HepG2 (cell line): ENCODE data around the gene UBASH3A. TPM values are rescaled to one million over a fixed set of nuclear protein-coding genes. Genes with fewer than 3 reads are reported as not detected.
A peak's percentile ranks its signal among the peaks of the same experiment; 100 is the strongest.
"Not testable (repeated sequence)": the region's sequence is repeated elsewhere in the genome, so short reads cannot be mapped to it uniquely, and the experiment has no call there.

Experiments used
- ATAC-seq: fragments of 200-7000 bp; cut with Tn5 transposase; 3 replicates; pipeline ENCODE4 v1.9.1; 2020; ENCODE audit warnings: mild to moderate bottlenecking, moderate library complexity
- BruUV-seq: library from RNA; stranded (reverse); fragments of 400-500 nt; replicated peaks from 2 replicates; lab custom pipeline; 2021; lab: Mats Ljungman, UMichigan
- CTCF ChIA-PET: fragments of 300-600 bp; formaldehyde crosslinking; extraction: SDS; loops from one replicate; lab custom pipeline; 2021; ENCODE audit warnings: low total read pairs, inconsistent platforms, low intra/inter-chr PET ratio; lab: Yijun Ruan, JAX
- POLR2A ChIA-PET: fragments of 350-600 bp; sonication (Branson Sonifier 250); formaldehyde crosslinking; loops from one replicate; lab custom pipeline; 2020; ENCODE audit warnings: antibody characterized with exemption, inconsistent platforms; lab: Yijun Ruan, JAX
- DNase-seq: peaks from one replicate; pipeline ENCODE4 v3.0.0-alpha.2; 2015; ENCODE audit warnings: low spot score
- FAIRE-seq: peaks from 3 replicates; lab custom pipeline; 2011; peaks lifted over from hg19 to GRCh38; lab: Jason Lieb, UNC
- H2AFZ ChIP-seq: one replicate; pipeline ENCODE4 v1.6.1; 2011; ENCODE audit warnings: low read length, inconsistent platforms
- H3K27ac ChIP-seq: fragments of 300-600 bp; 3 replicates; pipeline ENCODE4 v1.8.0; 2011; ENCODE audit warnings: mixed run types, mild to moderate bottlenecking, mixed read lengths, low read length, inconsistent platforms; ENCODE audit not compliant: insufficient read depth; ENCODE audit errors: extremely low read length
- H3K27me3 ChIP-seq, 2 experiments: fragments of 200-600 bp in 1 of 2; 2 replicates in 1 of 2; 3 replicates in 1 of 2; pipeline versions ENCODE4 v1.6.0 to v1.8.0; 2011; ENCODE audit warnings: low read length in 2 of 2, mild to moderate bottlenecking in 2 of 2, moderate library complexity in 2 of 2, inconsistent platforms in 1 of 2; ENCODE audit not compliant: insufficient read depth in 2 of 2, control insufficient read depth in 1 of 2
- H3K36me3 ChIP-seq, 2 experiments: fragments of 200-600 bp in 1 of 2; replicated peaks in 1 of 2; 2 replicates in 1 of 2; 3 replicates in 1 of 2; pipeline versions ENCODE4 v1.5.1 to v1.8.0; 2011; ENCODE audit warnings: low read length in 2 of 2, inconsistent platforms in 1 of 2; ENCODE audit not compliant: insufficient read depth in 2 of 2, control insufficient read depth in 1 of 2
- H3K4me1 ChIP-seq: 2 replicates; pipeline ENCODE4 v1.5.1; 2012; ENCODE audit warnings: low read length, inconsistent platforms; ENCODE audit not compliant: insufficient read depth
- H3K4me2 ChIP-seq: 2 replicates; pipeline ENCODE4 v1.6.0; 2011; ENCODE audit warnings: low read depth, low read length, inconsistent platforms
- H3K4me3 ChIP-seq, 3 experiments: fragments of 200-600 bp in 1 of 3; sonication (generic), shearing (Covaris generic) in 1 of 3; replicated peaks in 1 of 3; 2 replicates each; pipeline ENCODE4 v1.5.1; 2011 to 2016; ENCODE audit warnings: low read length in 3 of 3, inconsistent platforms in 2 of 3, low read depth in 2 of 3, mild to moderate bottlenecking in 2 of 3, control low read depth in 1 of 3, mixed read lengths in 1 of 3; ENCODE audit not compliant: insufficient read depth in 1 of 3
- H3K79me2 ChIP-seq: one replicate; pipeline ENCODE4 v1.6.1; 2011; ENCODE audit warnings: low read length, inconsistent platforms; ENCODE audit not compliant: insufficient read depth
- H3K9ac ChIP-seq: 2 replicates; pipeline ENCODE4 v1.6.0; 2011; ENCODE audit warnings: mild to moderate bottlenecking, low read depth, low read length, inconsistent platforms; ENCODE audit not compliant: insufficient read depth
- H3K9me3 ChIP-seq: 2 replicates; pipeline ENCODE4 v1.5.1; 2012; ENCODE audit warnings: mild to moderate bottlenecking, low read length
- H4K20me1 ChIP-seq: 2 replicates; pipeline ENCODE4 v1.6.0; 2011; ENCODE audit warnings: inconsistent platforms, mild to moderate bottlenecking, low read length, moderate library complexity; ENCODE audit not compliant: insufficient read depth
- FOXJ3 ChIP-seq: sonication (generic); formaldehyde crosslinking; IDR thresholded peaks from 2 replicates; pipeline ENCODE4 v1.4.0; 2020; ENCODE audit warnings: missing genetic modification reagents, mild to moderate bottlenecking, borderline replicate concordance
- HNF4A ChIP-seq: sonication (generic); formaldehyde crosslinking; IDR thresholded peaks from 2 replicates; pipeline ENCODE4 v1.4.0; 2020; ENCODE audit warnings: missing genetic modification reagents
- RARG ChIP-seq: sonication (generic); formaldehyde crosslinking; IDR thresholded peaks from 2 replicates; pipeline ENCODE4 v1.4.0; 2020; ENCODE audit warnings: low read depth, mild to moderate bottlenecking, missing genetic modification reagents
- ZBTB14 ChIP-seq: sonication (generic); formaldehyde crosslinking; IDR thresholded peaks from 2 replicates; pipeline ENCODE4 v1.4.0; 2020; ENCODE audit warnings: missing genetic modification reagents
- ZNF644 ChIP-seq: IDR thresholded peaks from 2 replicates; pipeline ENCODE4 v1.6.1; 2016; ENCODE audit warnings: low read depth
- WGBS: methylation state at CpG from one replicate; pipeline ENCODE4 v1.1.6; 2017; ENCODE audit warnings: low lambda C conversion rate; 5-methylcytosine and 5-hydroxymethylcytosine counted together
- in situ Hi-C: cut with HindIII; loops from 2 replicates; pipeline ENCODE4 v1.10.0; 2017; ENCODE audit warnings: low pct_unique_long_range_greater_than_20kb; ENCODE audit not compliant: extremely low pct_ligation_motif_present
- intact Hi-C: fragments of 100-400 bp; cut with micrococcal nuclease; formaldehyde crosslinking; loops from one replicate; pipeline ENCODE4 v1.10.0; 2022; ENCODE audit not compliant: unreplicated experiment
- polyA plus RNA-seq, 8 experiments: library from polyadenylated mRNA; depleted of rRNA in 3 of 8; stranded (reverse) in 7 of 8; unstranded in 1 of 8; fragments of >200 nt; fragmentation: Illumina TruSeq in 4 of 8; extraction: Trizol in 4 of 8; gene quantifications; 2 replicates each; pipeline versions ENCODE4 v1.2.1 to v1.2.3, GENCODE V29; 2011 to 2016; ENCODE audit warnings: low read depth in 4 of 8, missing spikeins in 1 of 8, mixed read lengths in 1 of 8; ENCODE audit not compliant: insufficient read depth in 1 of 8
- total RNA-seq, 5 experiments: library from RNA; depleted of rRNA; stranded (reverse); fragments of >200 nt; fragmentation: Illumina TruSeq; extraction: Trizol; gene quantifications; 2 replicates each; pipeline ENCODE4 v1.2.3, GENCODE V29; 2016; ENCODE audit warnings: low read depth in 1 of 5

The UBASH3A gene
- total and polyA plus RNA-seq, 2 of the 13 experiments (the other 11 are each of a cell fraction or from before 2014, with no cell fraction given): not detected

- ChIA-PET POLR2A (no interaction called here), CTCF (no interaction called here)
- no TSS peak for BruUV-seq
Observed at GRCh38 chr21:42469272-42469671, 65.6 kb downstream of the UBASH3A start.

GRCh38 chr21:42469726-42470125, 66.0 kb downstream of the UBASH3A start:
- ATAC-seq, H3K9me3 ChIP-seq, H3K4me2 ChIP-seq, H3K4me3 ChIP-seq, H3K27me3 ChIP-seq, H3K9ac ChIP-seq, BruUV-seq, intact Hi-C loops, H3K79me2 ChIP-seq, H3K36me3 ChIP-seq, in situ Hi-C loops, POLR2A ChIA-PET, CTCF ChIA-PET, H4K20me1 ChIP-seq, FAIRE-seq, H2AFZ ChIP-seq, H3K27ac ChIP-seq, DNase-seq: not testable (repeated sequence)
- peaks cover 30% of the 10 kb centered on the region for H3K4me1 ChIP-seq
- 92% methylated on average over 4 of the region's 4 CpGs for WGBS

More at GRCh38 chr21:42469272-42469671, 65.6 kb downstream of the UBASH3A start:
- peak; percentile 10; the same call in 1 of the 2 replicates for TF ChIP-seq ZNF644 (CRISPR knock-in tag)
- no peak for TF ChIP-seq RARG (CRISPR knock-in tag)
- no peak for TF ChIP-seq ZBTB14 (CRISPR knock-in tag)
- no peak for TF ChIP-seq FOXJ3
- TF ChIP-seq HNF4A (CRISPR knock-in tag): peak; percentile 30; the same call in 1 of the 2 replicates
- in situ Hi-C loops (no loop called here), intact Hi-C loops (no loop called here)
- Histone ChIP-seq H3K36me3 (no peaks in the 10 kb centered on the region), H3K4me2 (no peak overlapping the region), H3K4me1 (peaks cover 25% of the 10 kb centered on the region), H4K20me1 (no peaks in the 10 kb centered on the region), H3K4me3 (no peak overlapping the region), H3K9ac (no peak overlapping the region), H2AFZ (no peak overlapping the region), H3K27me3 (no peaks in the 10 kb centered on the region), H3K79me2 (no peaks in the 10 kb centered on the region), H3K9me3 (no peaks in the 10 kb centered on the region), H3K27ac (no peak overlapping the region)
- 0% methylated on average over 2 of the region's 2 CpGs for WGBS
- FAIRE-seq (no peak), ATAC-seq (peak; percentile 47; the same call in 2 of the 3 replicates), DNase-seq (peak; percentile 16)
